DMS79 treated with DMSO at 0.1 percent for 48 hours (cell line): Measurements from ENCODE around the gene ACTR2.
"Not testable (repeated sequence)": the region's sequence is repeated elsewhere in the genome, so short reads cannot be mapped to it uniquely, and the experiment has no call there.

ENCODE experiments used
- DNase-seq: peaks from one replicate; lab custom pipeline; 2025; lab: John Stamatoyannopoulos, UW

The ACTR2 gene

DNA sequence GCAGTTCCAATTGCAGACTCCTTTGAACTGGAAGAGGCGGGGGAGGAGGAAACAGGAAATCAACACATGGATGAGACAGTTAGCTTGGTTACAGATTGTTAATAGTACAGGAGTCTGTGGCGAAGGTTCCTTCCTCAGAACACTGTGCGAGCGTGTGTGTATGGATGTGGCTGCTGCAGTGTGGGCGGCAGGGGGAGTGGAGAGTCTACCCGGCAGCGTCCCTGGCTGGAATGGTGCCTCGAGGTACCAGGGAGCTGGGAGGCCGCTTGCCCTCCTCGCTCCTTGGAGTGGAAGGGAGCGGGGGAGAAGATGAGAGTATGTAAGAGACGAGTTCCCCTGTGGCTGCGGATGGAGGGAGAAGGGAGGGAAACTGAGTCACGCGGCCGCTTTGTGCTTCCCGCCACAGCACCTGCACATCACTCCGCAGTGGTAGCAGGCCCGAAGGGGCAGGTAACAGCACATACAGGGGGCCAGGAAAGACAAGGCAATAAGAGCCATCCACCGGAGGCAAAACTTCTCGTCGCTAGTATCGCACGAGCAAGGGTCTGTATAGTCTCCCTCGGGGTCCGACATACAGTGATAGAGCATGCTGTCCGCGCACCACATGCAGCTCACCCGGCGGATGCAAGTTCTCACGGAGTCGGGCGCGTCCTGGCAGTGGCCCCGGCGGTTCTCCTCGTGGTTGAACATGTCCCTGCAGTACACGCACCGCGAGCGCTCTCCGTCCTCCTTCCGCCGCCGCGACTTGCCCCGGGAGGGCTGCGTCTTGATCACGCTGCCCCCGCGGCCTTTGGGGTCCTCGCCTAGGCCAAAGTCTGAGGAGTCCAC is 85.7 kb downstream of the ACTR2 start:
- no peak for DNase-seq

DNA sequence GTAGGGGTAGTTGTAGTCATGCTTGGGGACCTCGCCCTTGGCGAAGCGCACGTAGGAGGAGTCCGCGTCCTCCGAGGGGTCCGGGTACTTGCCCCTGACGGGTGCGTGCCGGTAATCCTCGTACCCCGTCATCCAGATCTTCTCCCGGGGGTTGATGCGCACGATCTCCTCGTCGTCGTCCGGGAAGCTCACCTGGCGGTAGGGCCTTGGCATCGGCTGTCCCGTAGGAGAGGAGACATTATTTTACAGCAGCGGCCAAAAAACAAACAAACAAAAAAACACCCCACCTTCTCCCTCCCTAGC is 86.3 kb downstream of the ACTR2 start:
- DNase-seq: no peak

DNA sequence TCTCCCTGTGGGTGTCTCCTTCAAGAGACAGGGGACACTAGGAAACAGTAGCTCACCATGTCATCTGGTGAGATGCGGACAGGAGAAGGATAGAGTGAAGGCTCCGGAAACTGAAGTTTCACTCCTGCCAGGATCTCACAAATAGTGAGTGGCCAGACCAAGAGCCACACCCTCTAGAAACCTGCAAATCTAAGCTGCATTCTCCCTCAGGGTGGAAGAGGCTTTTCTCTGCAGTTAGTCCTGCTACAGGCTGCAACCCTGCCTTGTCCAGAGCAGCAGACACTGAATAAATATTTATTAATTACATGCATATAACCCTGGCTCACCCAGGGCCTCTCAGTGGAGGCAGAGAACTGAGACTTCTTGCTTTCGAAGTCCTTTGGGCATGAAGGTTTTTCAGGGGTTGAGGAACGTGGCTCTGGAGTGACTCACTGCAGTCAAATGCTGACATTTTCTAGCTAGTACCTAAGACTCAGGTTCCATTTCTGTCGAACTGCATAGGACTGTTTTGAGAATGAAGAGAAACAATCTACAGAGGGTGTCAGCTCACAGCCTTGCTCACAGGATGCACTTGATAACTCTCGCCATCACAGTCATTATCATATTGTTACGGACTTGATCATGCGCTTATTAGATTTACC is 87.3 kb downstream of the ACTR2 start:
- DNase-seq: no peak

DNA sequence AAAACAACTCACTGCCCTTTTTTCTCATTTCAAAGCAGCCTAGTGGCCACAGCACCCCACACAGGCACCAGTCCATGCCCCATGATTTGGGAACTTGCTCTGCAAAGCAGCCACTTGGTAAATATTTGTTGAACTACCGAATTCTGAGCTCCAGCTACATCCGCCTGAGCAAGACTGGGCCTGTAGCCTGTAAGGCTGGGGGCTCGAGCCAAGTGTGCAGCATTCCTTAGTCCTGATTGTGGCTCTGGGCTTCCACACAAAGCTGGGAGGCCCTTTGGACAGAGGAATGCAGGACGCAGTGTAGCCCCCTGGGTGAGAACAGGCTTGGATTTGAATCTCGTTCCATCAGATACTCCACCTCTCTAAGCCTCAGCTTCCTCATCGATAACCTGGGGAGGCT is 88.4 kb downstream of the ACTR2 start:
- DNase-seq: no peak

- not testable (repeated sequence) for DNase-seq
Measured at GRCh38 chr2:65317351-65317750, 89.7 kb downstream of the ACTR2 start.

- no peak for DNase-seq
Measured at GRCh38 chr2:65317841-65318240, 90.2 kb downstream of the ACTR2 start.

DNA sequence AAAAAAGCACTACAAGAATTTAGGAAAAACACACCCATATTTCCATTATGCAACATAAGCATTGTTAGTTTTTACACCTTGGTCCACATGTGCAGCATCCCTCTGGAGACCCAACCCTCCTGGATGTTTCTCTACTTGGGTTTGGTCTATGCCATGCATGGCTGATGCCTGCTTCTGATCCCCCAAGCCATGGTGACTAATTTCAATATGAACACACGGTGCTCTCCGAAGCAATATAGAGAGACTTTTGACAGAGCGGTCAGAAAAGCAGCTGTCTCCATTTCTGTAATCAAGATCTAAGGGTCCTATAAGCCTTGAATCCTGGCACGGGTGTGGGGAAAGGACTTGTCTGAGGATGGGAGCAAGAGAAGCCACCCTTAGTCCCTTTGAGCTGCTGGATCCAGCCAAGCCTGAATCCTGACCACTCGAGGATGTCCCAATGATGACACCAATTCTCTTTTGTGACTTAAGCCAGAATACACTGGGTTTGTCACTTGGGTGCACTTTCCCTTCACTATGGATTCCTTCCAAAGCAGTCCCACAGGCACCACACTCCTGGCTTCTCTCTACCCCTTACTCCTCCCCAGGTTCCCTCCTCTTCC is 91.5 kb downstream of the ACTR2 start:
- no peak for DNase-seq

DNA sequence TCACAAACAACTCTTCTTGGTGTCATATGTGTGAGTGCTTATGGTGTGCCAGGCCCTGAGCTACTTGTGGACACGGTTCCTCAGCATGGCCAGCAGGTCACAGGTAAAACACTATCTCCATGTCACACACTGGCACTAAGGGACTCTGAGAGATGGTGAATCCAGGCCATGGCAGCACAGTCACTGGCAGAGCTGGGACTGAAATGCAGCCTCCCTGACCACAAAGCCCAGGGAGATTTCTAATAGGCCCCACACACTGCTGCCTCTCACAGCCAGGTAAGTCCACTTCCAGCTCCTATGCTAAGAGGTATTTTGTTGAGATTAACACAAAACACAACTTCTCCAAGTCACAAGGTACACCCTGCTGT is 92.0 kb downstream of the ACTR2 start:
- DNase-seq: no peak

DNA sequence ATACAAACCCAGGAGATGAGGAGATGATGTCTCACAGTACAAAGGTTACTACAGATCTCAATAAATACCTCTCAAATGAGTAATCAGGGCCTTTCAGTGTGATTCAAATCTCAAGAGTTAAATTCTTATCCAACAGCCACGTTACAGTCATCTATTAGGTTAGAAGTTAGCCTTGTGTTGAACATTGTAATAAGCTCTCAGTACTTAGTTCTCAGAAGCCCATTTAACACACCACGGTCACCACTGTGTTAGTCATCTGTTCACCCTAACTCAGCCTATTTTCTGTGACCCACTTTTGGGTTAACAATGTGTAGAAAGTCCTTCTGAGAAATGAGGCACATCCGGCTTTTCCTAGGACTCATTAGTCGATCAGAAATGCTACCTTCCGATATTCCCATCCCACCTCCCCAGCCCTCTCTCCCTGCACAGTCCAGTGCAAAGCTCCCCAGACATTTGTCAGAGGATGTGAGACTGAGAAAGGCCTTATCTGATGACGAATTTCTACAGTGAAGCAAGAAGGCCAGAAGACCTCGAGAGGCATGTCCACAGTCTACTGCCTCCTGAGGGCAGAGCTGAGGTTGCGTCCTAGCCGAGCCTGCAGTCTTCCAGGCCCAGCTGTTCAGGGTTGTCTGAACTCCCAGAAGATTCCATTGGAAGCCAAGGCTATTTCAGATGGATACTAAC is 92.6 kb downstream of the ACTR2 start:
- no peak for DNase-seq
